A549 (cell line): ENCODE measurements around the gene HERC4. TPM values are rescaled to one million over a fixed set of nuclear protein-coding genes. Genes with fewer than 3 reads are reported as not detected.
A peak's percentile ranks its signal among the peaks of the same experiment; 100 is the strongest.

Source experiments
- ATAC-seq, 2 experiments: fragments of 200-7000 bp in 1 of 2; fragments of >200 bp in 1 of 2; cut with Nextera tagmentation in 1 of 2; cut with Tn5 transposase in 1 of 2; 3 replicates each; pipeline versions ENCODE4 v1.8.0 to v1.9.1; 2018 to 2020; ENCODE audit warnings: mild to moderate bottlenecking in 1 of 2, moderate library complexity in 1 of 2
- CTCF ChIA-PET: fragments of 300-600 bp; sonication (Branson Sonifier 250); formaldehyde crosslinking; extraction: SDS; loops from one replicate; lab custom pipeline; 2021; ENCODE audit warnings: antibody characterized with exemption, inconsistent platforms; lab: Yijun Ruan, JAX
- POLR2A ChIA-PET: fragments of 350-600 bp; formaldehyde crosslinking; extraction: SDS; loops from one replicate; lab custom pipeline; 2021; ENCODE audit warnings: antibody characterized with exemption, inconsistent platforms; lab: Yijun Ruan, JAX
- DNase-seq, 2 experiments: peaks; one replicate each; pipeline versions ENCODE4 v3.0.0 to v3.0.0-alpha.2; 2011 to 2016; ENCODE audit warnings: low read depth in 1 of 2, low spot score in 1 of 2
- FAIRE-seq: peaks from 2 replicates; lab custom pipeline; 2011; peaks lifted over from hg19 to GRCh38; lab: Jason Lieb, UNC
- H3K27ac ChIP-seq, 2 experiments: fragments of >200 bp; sonication (Bioruptor Twin); formaldehyde crosslinking; 3 replicates each; pipeline ENCODE4 v1.5.1; 2016 to 2017
- H3K4me1 ChIP-seq: fragments of >200 bp; sonication (Bioruptor Twin); formaldehyde crosslinking; 3 replicates; pipeline ENCODE4 v1.6.1; 2016
- H3K4me2 ChIP-seq: fragments of >200 bp; sonication (Bioruptor Twin); formaldehyde crosslinking; 3 replicates; pipeline ENCODE4 v1.6.1; 2016
- H3K4me3 ChIP-seq: fragments of >200 bp; sonication (Bioruptor Twin); formaldehyde crosslinking; 3 replicates; pipeline ENCODE4 v1.5.1; 2016
- H3K9me3 ChIP-seq: fragments of >200 bp; sonication (Bioruptor Twin); formaldehyde crosslinking; 3 replicates; pipeline ENCODE4 v1.6.1; 2016
- BCL3 ChIP-seq: fragments of >200 bp; sonication (Bioruptor Twin); formaldehyde crosslinking; IDR thresholded peaks from 3 replicates; pipeline ENCODE4 v1.6.1; 2016
- CEBPB ChIP-seq, 2 experiments: fragments of >200 bp in 1 of 2; sonication (Bioruptor Twin) in 1 of 2; formaldehyde crosslinking in 1 of 2; IDR thresholded peaks; 2 replicates each; pipeline ENCODE4 v1.6.1; 2012 to 2016
- CHD2 ChIP-seq: fragments of 150-350 bp; IDR thresholded peaks from 2 replicates; pipeline ENCODE4 v1.6.1; 2014; ENCODE audit warnings: low read length; ENCODE audit not compliant: partially characterized antibody
- CTCF ChIP-seq: fragments of >200 bp; sonication (Bioruptor Twin); formaldehyde crosslinking; IDR thresholded peaks from 3 replicates; pipeline ENCODE4 v1.5.1; 2016
- EHF ChIP-seq: fragments of 250-450 bp; sonication (Bioruptor Pico); IDR thresholded peaks from 2 replicates; pipeline ENCODE4 v1.5.0; 2020; ENCODE audit warnings: mild to moderate bottlenecking
- EHMT2 ChIP-seq: fragments of 200-600 bp; sonication (generic); IDR thresholded peaks from 2 replicates; pipeline ENCODE4 v1.6.1; 2016; ENCODE audit warnings: antibody characterized with exemption, low read depth, mild to moderate bottlenecking, moderate library complexity
- EP300 ChIP-seq, 2 experiments: fragments of >200 bp; sonication (Bioruptor Twin); formaldehyde crosslinking; IDR thresholded peaks; 2 replicates in 1 of 2; 3 replicates in 1 of 2; pipeline ENCODE4 v1.6.1; 2016 to 2017
- FOSL2 ChIP-seq, 2 experiments: fragments of 450-650 bp in 1 of 2; fragments of >200 bp in 1 of 2; sonication (Bioruptor Twin) in 1 of 2; formaldehyde crosslinking; IDR thresholded peaks; 2 replicates each; pipeline versions ENCODE4 v1.5.0 to v1.6.1; 2016 to 2020; ENCODE audit warnings: mild to moderate bottlenecking in 1 of 2, moderate library complexity in 1 of 2
- FOXS1 ChIP-seq: fragments of 250-450 bp; sonication (Bioruptor Pico); IDR thresholded peaks from 2 replicates; pipeline ENCODE4 v1.5.0; 2020; ENCODE audit warnings: mild to moderate bottlenecking, moderate library complexity
- HDAC2 ChIP-seq: fragments of 200-600 bp; sonication (generic); IDR thresholded peaks from 2 replicates; pipeline ENCODE4 v1.6.1; 2016
- HOXA7 ChIP-seq: fragments of 250-450 bp; sonication (Bioruptor Pico); IDR thresholded peaks from 2 replicates; pipeline ENCODE4 v1.5.0; 2020; ENCODE audit warnings: mild to moderate bottlenecking, moderate library complexity
- JUNB ChIP-seq: fragments of >200 bp; sonication (Bioruptor Twin); formaldehyde crosslinking; IDR thresholded peaks from 2 replicates; pipeline ENCODE4 v1.6.1; 2016
- KDM5A ChIP-seq: fragments of 200-600 bp; sonication (generic); IDR thresholded peaks from 2 replicates; pipeline ENCODE4 v1.6.1; 2016; ENCODE audit warnings: antibody characterized with exemption, mild to moderate bottlenecking
- MAFK ChIP-seq: fragments of 450-650 bp; IDR thresholded peaks from 2 replicates; pipeline ENCODE4 v1.6.1; 2014; ENCODE audit not compliant: partially characterized antibody
- MYC ChIP-seq: IDR thresholded peaks from 2 replicates; pipeline ENCODE4 v1.6.1; 2012; ENCODE audit warnings: mild to moderate bottlenecking, inconsistent platforms, low read length, improper control_type of control experiment, borderline replicate concordance
- NFE2L2 ChIP-seq: fragments of 150-350 bp; conservative IDR thresholded peaks from 2 replicates; pipeline ENCODE4 v1.6.1; 2014; ENCODE audit warnings: low read length
- NPAS2 ChIP-seq: fragments of 250-450 bp; sonication (Bioruptor Pico); IDR thresholded peaks from 2 replicates; pipeline ENCODE4 v1.8.0; 2022; ENCODE audit warnings: mild to moderate bottlenecking, moderate library complexity, borderline replicate concordance
- POLR2AphosphoS2 ChIP-seq: conservative IDR thresholded peaks from 2 replicates; pipeline ENCODE4 v1.6.1; 2012; ENCODE audit warnings: low read length, improper control_type of control experiment, inconsistent platforms
- RAD21 ChIP-seq, 2 experiments: fragments of >200 bp in 1 of 2; sonication (Bioruptor Twin) in 1 of 2; formaldehyde crosslinking in 1 of 2; IDR thresholded peaks in 1 of 2; conservative IDR thresholded peaks in 1 of 2; 2 replicates in 1 of 2; 3 replicates in 1 of 2; pipeline ENCODE4 v1.6.1; 2012 to 2018; ENCODE audit warnings: inconsistent platforms in 1 of 2
- REST ChIP-seq: fragments of 200-600 bp; sonication (generic); IDR thresholded peaks from 2 replicates; pipeline ENCODE4 v1.6.1; 2016; ENCODE audit warnings: antibody characterized with exemption, mild to moderate bottlenecking, moderate library complexity
- RNF2 ChIP-seq: fragments of 200-600 bp; sonication (generic); IDR thresholded peaks from 2 replicates; pipeline ENCODE4 v1.6.1; 2016; ENCODE audit warnings: low read depth, mild to moderate bottlenecking, antibody characterized with exemption, moderate library complexity, borderline replicate concordance
- TFCP2L1 ChIP-seq: fragments of 250-450 bp; sonication (Bioruptor Pico); IDR thresholded peaks from 2 replicates; pipeline ENCODE4 v1.5.0; 2021; ENCODE audit warnings: mild to moderate bottlenecking
- WGBS: methylation state at CpG from one replicate; pipeline ENCODE4 v1.1.6; 2017; ENCODE audit errors: missing lambda C conversion rate; 5-methylcytosine and 5-hydroxymethylcytosine counted together
- polyA plus RNA-seq, 4 experiments: library from polyadenylated mRNA; depleted of rRNA in 3 of 4; stranded (reverse); fragments of >200 nt; fragmentation: RNase III in 1 of 4; extraction: RNeasy Plus Mini Kit Qiagen cat#74134 plus additional on column Dnase treatment in 1 of 4; gene quantifications; 2 replicates in 3 of 4; 3 replicates in 1 of 4; pipeline ENCODE4 v1.2.3, GENCODE V29; 2011 to 2017

The HERC4 gene
- polyA plus RNA-seq, 2 of the 4 experiments (the other 2 are of a cell fraction) = 43.2 to 51.3 TPM

- FAIRE-seq = no peak
- Histone ChIP-seq H3K9me3 (no peaks in the 10 kb centered on the region), H3K27ac (no peak overlapping the region), H3K4me2 (no peak overlapping the region), H3K4me1 (peaks cover 34% of the 10 kb centered on the region)
- POLR2A ChIA-PET = interaction anchor here (0.7 kb wide), 1 partner anchor 336 kb away, joined by 3 read pairs; no protein-coding TSS in a partner anchor
- WGBS = 92% methylated on average over 3 of the region's 3 CpGs
- peak; percentile 14 for TF ChIP-seq MAFK
- no peak for TF ChIP-seq EHF (CRISPR knock-in tag)
- TF ChIP-seq, all 56 proteins: peak for 1
- DNase-seq (no peak), ATAC-seq (no peak)
- H3K4me3 ChIP-seq = no peak overlapping the region
- CTCF ChIA-PET = interaction anchor here (0.7 to 1.4 kb wide), 2 partner anchors 12 to 123 kb away, joined by 3 to 4 read pairs; no protein-coding TSS in a partner anchor
These were observed 21.5 kb downstream of the HERC4 start for GRCh38 chr10:68053553-68053952.

- CTCF ChIA-PET = interaction anchor here (1.4 kb wide), 1 partner anchor 124 kb away, joined by 3 read pairs; no protein-coding TSS in a partner anchor
- no peak for FAIRE-seq
- no peak overlapping the region for H3K27ac ChIP-seq
- no peak overlapping the region for H3K4me2 ChIP-seq
- H3K4me3 ChIP-seq = no peak overlapping the region
- ATAC-seq = no peak
- peaks cover 36% of the 10 kb centered on the region for H3K4me1 ChIP-seq
- no peaks in the 10 kb centered on the region for H3K9me3 ChIP-seq
- no peak for DNase-seq
- no peak for TF ChIP-seq BCL3
- 0 out of 2 replicates have a peak, but pooled peaks have one; percentile 41 for TF ChIP-seq HOXA7 (CRISPR knock-in tag)
- no peak for TF ChIP-seq CTCF
- TF ChIP-seq, all 56 proteins: peak for 1
- WGBS = 73% methylated on average over 2 of the region's 2 CpGs
- POLR2A ChIA-PET = no interaction called here
These were observed 22.6 kb downstream of the HERC4 start for GRCh38 chr10:68052463-68052862.

- 82% methylated on average over 8 of the region's 8 CpGs for WGBS
- Histone ChIP-seq H3K9me3 (no peaks in the 10 kb centered on the region), H3K4me1 (peaks cover 32% of the 10 kb centered on the region), H3K4me2 (no peak overlapping the region), H3K27ac (no peak overlapping the region), H3K4me3 (no peak overlapping the region)
- DNase-seq (no peak), ATAC-seq (peak in 1 of 2 experiments; percentile 32; a peak in 3 of 6 replicates), FAIRE-seq (no peak)
- CTCF ChIA-PET = no interaction called here
- POLR2A ChIA-PET = no interaction called here
- no peak for TF ChIP-seq NFE2L2
- TF ChIP-seq CEBPB (IDR thresholded peaks at IDR 0.05) = no peak
- TF ChIP-seq FOXS1 (CRISPR knock-in tag) = no peak
- TF ChIP-seq CHD2 = no peak
- TF ChIP-seq HDAC2 = no peak
- no peak for TF ChIP-seq RNF2
- no peak for TF ChIP-seq MAFK
- no peak for TF ChIP-seq EP300 (IDR thresholded peaks at IDR 0.05)
- TF ChIP-seq RAD21 (conservative IDR thresholded peaks at IDR 0.05 in 1 of 2, IDR thresholded peaks at IDR 0.05 in 1 of 2) = no peak
- TF ChIP-seq NPAS2 (CRISPR knock-in tag) = no peak
- TF ChIP-seq FOSL2 (IDR thresholded peaks at IDR 0.05) = no peak
- no peak for TF ChIP-seq FOSL2 (CRISPR knock-in tag; IDR thresholded peaks at IDR 0.05)
- no peak for TF ChIP-seq TFCP2L1 (CRISPR knock-in tag)
- TF ChIP-seq KDM5A = no peak
- TF ChIP-seq REST = no peak
- no peak for TF ChIP-seq JUNB
- TF ChIP-seq EHMT2 = no peak
- TF ChIP-seq HOXA7 (CRISPR knock-in tag) = no peak
- TF ChIP-seq POLR2AphosphoS2 = no peak
- TF ChIP-seq MYC = no peak
These were observed 25.6 kb downstream of the HERC4 start for GRCh38 chr10:68049289-68050078.
